ENCODE data around the gene HMGCS1.

The HMGCS1 gene

DNA sequence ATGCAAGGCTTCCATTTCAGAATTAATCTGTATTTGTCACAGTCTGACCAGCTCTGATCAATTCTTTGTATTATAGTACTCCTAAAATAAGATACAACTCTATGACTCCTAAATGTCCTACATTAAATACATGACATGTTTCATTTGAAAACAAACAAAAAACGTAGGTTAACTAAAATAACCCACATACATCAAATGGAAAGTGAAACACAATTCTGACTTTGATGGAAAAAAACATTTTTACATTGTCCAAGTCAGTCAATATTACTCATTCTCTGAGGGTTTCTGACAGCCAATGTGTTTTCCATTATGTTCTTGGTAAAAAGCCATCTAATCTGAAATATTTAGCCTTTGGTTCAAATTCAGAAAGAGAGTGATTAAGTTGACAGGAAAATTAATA, 8.7 kb downstream of the HMGCS1 start:
- FAIRE-seq (no peak), DNase-seq (ENCODE audit: insufficient read length, low spot score) (no peak)
- TF ChIP-seq, protein P1, sequence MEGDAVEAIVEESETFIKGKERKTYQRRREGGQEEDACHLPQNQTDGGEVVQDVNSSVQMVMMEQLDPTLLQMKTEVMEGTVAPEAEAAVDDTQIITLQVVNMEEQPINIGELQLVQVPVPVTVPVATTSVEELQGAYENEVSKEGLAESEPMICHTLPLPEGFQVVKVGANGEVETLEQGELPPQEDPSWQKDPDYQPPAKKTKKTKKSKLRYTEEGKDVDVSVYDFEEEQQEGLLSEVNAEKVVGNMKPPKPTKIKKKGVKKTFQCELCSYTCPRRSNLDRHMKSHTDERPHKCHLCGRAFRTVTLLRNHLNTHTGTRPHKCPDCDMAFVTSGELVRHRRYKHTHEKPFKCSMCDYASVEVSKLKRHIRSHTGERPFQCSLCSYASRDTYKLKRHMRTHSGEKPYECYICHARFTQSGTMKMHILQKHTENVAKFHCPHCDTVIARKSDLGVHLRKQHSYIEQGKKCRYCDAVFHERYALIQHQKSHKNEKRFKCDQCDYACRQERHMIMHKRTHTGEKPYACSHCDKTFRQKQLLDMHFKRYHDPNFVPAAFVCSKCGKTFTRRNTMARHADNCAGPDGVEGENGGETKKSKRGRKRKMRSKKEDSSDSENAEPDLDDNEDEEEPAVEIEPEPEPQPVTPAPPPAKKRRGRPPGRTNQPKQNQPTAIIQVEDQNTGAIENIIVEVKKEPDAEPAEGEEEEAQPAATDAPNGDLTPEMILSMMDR (IDR thresholded peaks at IDR 0.05; ENCODE audit: insufficient read depth, missing control alignments): no peak

DNA sequence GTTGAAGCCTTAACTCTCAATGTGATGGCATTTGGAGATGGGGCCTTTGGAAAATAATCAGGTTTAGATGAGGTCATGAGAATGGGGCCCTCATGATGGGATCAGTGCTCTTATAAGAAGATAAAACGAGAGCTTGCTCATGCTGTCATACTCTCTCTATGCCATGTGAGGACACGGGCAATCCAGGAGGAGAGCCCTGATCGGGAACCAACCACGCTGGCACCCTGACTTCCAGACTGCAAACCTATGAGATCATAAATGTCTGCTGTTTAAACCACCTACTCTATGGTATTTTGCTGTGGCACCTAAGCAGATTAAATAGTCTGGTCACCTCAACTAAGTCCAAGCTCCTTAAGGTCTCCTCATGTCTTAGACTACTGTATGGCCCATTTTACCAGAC, 10.0 kb downstream of the HMGCS1 start:
- TF ChIP-seq, protein P1 (IDR thresholded peaks at IDR 0.05; ENCODE audit: insufficient read depth, missing control alignments): no peak
- no peak for FAIRE-seq
- no peak for DNase-seq (ENCODE audit: insufficient read length, low spot score)

DNA sequence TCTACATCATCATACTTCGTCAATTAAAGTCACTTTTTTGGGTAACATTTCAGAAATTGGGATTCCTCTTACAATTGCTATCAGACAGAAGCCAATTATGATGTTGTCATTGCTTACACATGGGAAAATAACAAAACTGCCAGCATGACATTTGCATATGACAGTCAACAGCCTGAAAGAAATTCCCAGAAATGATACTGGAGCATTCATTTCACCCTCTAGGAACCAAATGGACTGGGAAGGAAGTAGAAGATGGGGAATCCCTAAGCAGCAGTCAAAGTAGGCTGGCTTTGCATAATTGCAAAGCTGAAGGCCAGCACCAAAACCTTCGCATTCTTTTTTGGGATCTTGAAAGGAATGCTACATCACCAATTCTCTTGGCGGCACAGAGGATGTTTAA, 10.7 kb downstream of the HMGCS1 start:
- TF ChIP-seq, protein P1 (IDR thresholded peaks at IDR 0.05; ENCODE audit: insufficient read depth, missing control alignments): no peak
- no peak for FAIRE-seq
- no peak for DNase-seq (ENCODE audit: insufficient read length, low spot score)

DNA sequence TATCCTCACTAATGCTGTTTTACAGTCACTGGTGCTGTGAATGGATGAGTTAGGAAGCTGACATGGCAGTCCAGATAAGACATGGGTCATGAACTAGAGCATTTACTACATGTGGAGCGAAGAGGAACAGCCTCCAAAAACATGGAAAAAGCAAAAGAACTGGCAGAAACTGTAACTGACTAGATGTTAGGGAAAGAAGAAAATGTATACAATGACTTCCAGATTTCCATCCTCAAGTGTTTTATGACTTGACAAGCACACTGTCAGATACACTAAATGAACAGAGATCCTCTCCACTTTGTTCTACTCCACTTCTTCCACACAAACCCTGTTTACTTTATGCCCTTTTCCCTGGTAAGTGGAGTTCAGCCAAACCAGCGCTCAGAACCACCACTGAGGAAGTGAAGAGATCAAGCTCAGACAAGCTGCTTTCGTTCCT, 11.5 kb downstream of the HMGCS1 start:
- FAIRE-seq (no peak), DNase-seq (ENCODE audit: insufficient read length, low spot score) (no peak)
- TF ChIP-seq, protein P1 (IDR thresholded peaks at IDR 0.05; ENCODE audit: insufficient read depth, missing control alignments): no peak

DNA sequence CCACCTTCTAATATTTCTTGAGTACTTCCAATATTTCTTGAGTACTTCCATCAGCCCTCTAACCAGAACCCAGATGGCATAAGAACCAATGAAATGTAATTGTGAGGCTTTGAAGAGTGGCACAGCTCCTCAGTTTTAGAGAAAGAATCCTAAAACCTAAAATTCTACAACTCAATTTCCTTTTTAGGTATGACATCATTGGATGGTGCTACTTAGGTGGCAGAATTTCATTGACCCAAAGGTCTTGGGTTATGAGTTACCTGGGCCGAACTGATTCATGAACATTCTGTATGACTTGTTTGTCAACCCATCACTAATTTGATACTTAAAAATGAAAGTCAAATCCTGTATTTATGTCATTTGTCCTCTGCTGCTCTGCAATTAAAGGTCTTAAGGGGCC, 13.1 kb downstream of the HMGCS1 start:
- TF ChIP-seq, protein P1 (IDR thresholded peaks at IDR 0.05; ENCODE audit: insufficient read depth, missing control alignments): no peak
- FAIRE-seq (no peak), DNase-seq (ENCODE audit: insufficient read length, low spot score) (no peak)

DNA sequence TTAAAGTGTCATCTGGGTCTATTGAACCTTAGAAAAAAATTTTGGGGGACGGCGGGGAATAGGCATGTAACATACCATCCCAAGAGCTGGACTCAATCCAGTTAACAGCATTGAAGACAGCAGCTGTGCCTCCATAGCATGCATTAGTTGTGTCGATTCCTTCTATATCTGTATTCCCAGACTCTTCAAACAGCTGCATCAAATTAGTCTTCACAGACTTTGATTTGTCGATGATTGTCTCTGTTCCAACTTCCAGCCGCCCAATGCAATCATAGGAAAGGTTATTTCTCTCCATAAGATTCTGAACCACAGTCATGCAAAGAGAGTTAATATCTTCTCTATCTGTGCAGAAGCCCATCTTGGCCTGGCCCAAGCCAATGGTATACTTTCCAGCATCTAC, 14.8 kb downstream of the HMGCS1 start:
- TF ChIP-seq, protein P1 (IDR thresholded peaks at IDR 0.05; ENCODE audit: insufficient read depth, missing control alignments): no peak
- FAIRE-seq: no peak
- DNase-seq (ENCODE audit: insufficient read length, low spot score): no peak

DNA sequence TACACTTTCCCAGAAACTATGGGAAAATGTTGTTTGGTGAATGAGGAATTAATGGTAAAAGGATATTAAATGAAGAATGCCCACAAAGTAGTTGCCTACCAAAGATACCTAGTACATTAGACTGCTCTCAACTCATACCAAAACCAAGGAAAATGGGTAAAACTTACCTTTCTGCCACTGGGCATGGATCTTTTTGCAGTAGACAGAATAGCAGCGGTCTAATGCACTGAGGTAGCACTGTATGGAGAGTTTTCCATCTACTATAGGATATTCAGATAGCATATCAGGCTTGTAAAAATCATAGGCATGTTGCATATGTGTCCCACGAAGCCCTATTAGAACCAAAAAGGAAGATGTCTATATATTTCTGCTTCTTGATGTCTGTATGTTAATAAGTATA, 16.4 kb downstream of the HMGCS1 start:
- no peak for FAIRE-seq
- TF ChIP-seq, protein P1 (IDR thresholded peaks at IDR 0.05; ENCODE audit: insufficient read depth, missing control alignments): no peak
- no peak for DNase-seq (ENCODE audit: insufficient read length, low spot score)
